Retinal pigment epithelial cell (primary cell): ENCODE measurements around the gene PNPLA6.

Experiments used
- DNase-seq: peaks from one replicate; pipeline ENCODE4 v3.0.0-alpha.2; 2010; ENCODE audit warnings: low read depth
- H3K4me3 ChIP-seq: 2 replicates; pipeline ENCODE4 v1.5.1; 2011; ENCODE audit warnings: mild to moderate bottlenecking, low read length, control low read depth, moderate library complexity
- CTCF ChIP-seq: conservative IDR thresholded peaks from 2 replicates; pipeline ENCODE4 v1.5.1; 2011; ENCODE audit warnings: low read depth, low read length, control low read depth, inconsistent platforms

PNPLA6 gene

GRCh38 chr19:7535047-7535997 lies at the start of gene PNPLA6:
Gene PNPLA6, plus strand, starts transcription at chr19:7535717. Its CDS starts 72 bp downstream, at chr19:7535789.
- peak within 1 kb of the TSS; percentile 87 for H3K4me3 ChIP-seq
- peak; percentile 71 for DNase-seq
- no peak for TF ChIP-seq CTCF

- H3K4me3 ChIP-seq: no peak overlapping the region
- DNase-seq: no peak
- TF ChIP-seq CTCF: no peak
Observed at GRCh38 chr19:7486923-7487322, 48.6 kb upstream of the PNPLA6 start.

GRCh38 chr19:7488736-7489353 lies 46.7 kb upstream of the PNPLA6 start, which contains the start of gene PEX11G:
Gene PEX11G, minus strand, starts transcription at chr19:7489035. Its CDS starts 25 bp downstream, at chr19:7489010.
- no peak for TF ChIP-seq CTCF
- DNase-seq: peak; percentile 58
- peak within 1 kb of the TSS; percentile 68 for H3K4me3 ChIP-seq

GRCh38 chr19:7489609-7490044 lies 45.9 kb upstream of the PNPLA6 start:
- no peak for DNase-seq
- no peak overlapping the region for H3K4me3 ChIP-seq
- no peak for TF ChIP-seq CTCF

DNA sequence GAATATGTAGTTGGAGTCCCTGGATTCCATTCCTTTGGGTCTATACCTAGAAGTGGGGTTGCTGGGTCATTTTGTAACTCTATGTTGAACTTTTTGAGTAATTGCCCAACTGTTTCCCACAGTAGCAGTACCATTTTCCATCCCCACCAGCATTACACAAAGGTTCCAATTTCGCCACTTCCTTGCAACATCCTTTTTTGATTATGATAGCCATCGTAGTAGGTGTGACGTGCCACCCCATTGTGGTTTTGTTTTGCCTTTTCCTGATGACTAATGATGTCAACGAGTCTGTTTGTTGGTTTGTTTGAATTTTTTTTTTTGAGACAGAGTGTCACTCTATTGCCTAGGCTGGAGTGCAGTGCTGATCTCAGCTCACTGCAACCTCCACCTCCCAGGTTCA lies 43.4 kb upstream of the PNPLA6 start:
- no peak for TF ChIP-seq CTCF
- no peak overlapping the region for H3K4me3 ChIP-seq
- DNase-seq: no peak

DNA sequence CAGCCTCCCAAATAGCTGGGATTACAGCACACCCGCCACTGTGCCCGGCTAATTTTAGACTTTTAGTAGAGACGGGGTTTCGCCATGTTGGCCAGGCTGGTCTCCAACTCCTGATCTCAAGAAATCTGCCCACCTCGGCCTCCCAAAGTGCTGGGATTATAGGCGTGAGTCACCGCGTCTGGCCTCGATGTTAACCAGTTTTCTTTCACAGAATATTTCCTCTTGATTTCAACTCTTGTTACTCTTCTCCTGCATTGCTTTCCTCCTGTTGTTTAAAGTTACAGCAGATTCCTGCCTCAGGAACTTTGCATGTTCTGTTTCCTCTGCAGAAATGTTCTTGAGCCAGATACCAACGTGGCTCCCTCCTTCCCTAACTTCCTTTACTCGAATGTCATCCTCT lies 43.0 kb upstream of the PNPLA6 start:
- no peak for DNase-seq
- TF ChIP-seq CTCF: no peak
- H3K4me3 ChIP-seq: no peak overlapping the region
